Adrenal gland (tissue), 12 donors: Measurements from ENCODE around the gene CYFIP1. TPM values are rescaled to one million over a fixed set of nuclear protein-coding genes. Genes with fewer than 3 reads are reported as not detected.

ENCODE experiments used
- DNase-seq, 7 donors: peaks; one replicate each; pipeline ENCODE4 v3.0.0-alpha.2; 2019 to 2020
- H3K27ac ChIP-seq, 5 donors: fragments of 200-600 bp; sonication (generic) in 4 of 5; 1 replicate in 3 of 5; 2 replicates in 2 of 5; pipeline versions ENCODE4 v1.5.1 to v1.8.0; 2016 to 2020; ENCODE audit warnings: mild to moderate bottlenecking in 1 of 5
- H3K27me3 ChIP-seq: fragments of 200-600 bp; 2 replicates; pipeline ENCODE4 v1.8.0; 2021
- H3K36me3 ChIP-seq, 2 donors: fragments of 200-600 bp; replicated peaks in 1 of 2; 1 replicate in 1 of 2; 2 replicates in 1 of 2; pipeline versions ENCODE4 v1.5.1 to v1.8.0; 2018 to 2022
- H3K4me1 ChIP-seq, 2 donors: fragments of 200-600 bp; replicated peaks in 1 of 2; 1 replicate in 1 of 2; 2 replicates in 1 of 2; pipeline versions ENCODE4 v1.5.1 to v1.8.0; 2018 to 2021
- H3K4me3 ChIP-seq, 4 donors: fragments of 200-600 bp; sonication (generic) in 3 of 4; one replicate each; pipeline ENCODE4 v1.5.1; 2016 to 2018
- H3K9me3 ChIP-seq, 3 donors: fragments of 200-600 bp; sonication (generic) in 1 of 3; replicated peaks in 1 of 3; 1 replicate in 2 of 3; 2 replicates in 1 of 3; pipeline versions ENCODE4 v1.5.1 to v1.8.0; 2016 to 2021
- CTCF ChIP-seq, 6 experiments: fragments of 450-650 bp in 4 of 6; fragments of 200-600 bp in 2 of 6; sonication (generic) in 1 of 6; IDR thresholded peaks; 1 replicate in 5 of 6; 2 replicates in 1 of 6; pipeline versions ENCODE4 v1.5.1 to v1.8.0; 2016 to 2021; ENCODE audit warnings: antibody characterized with exemption in 6 of 6, mild to moderate bottlenecking in 2 of 6, moderate library complexity in 1 of 6
- POLR2A ChIP-seq, 2 donors: fragments of 450-650 bp; IDR thresholded peaks; one replicate each; pipeline ENCODE4 v1.6.1; 2017; ENCODE audit warnings: antibody characterized with exemption in 2 of 2, mild to moderate bottlenecking in 2 of 2, moderate library complexity in 1 of 2
- WGBS, 4 donors: extraction: QIAGEN DNeasy Blood & Tissue Kit in 2 of 4; methylation state at CpG; one replicate each; pipeline versions ENCODE4 v1.1.5 to v1.1.7; 2013 to 2017; 5-methylcytosine and 5-hydroxymethylcytosine counted together
- intact Hi-C, 2 donors: fragments of 100-400 bp; cut with DNase I; formaldehyde crosslinking; loops; one replicate each; pipeline versions ENCODE4 v1.14.1 to v1.15.0; 2022 to 2023
- polyA plus RNA-seq, 3 donors: library from polyadenylated mRNA; stranded (reverse); fragments of 200-250 nt in 2 of 3; fragments of 350-450 nt in 1 of 3; fragmentation: Illumina TruSeq in 1 of 3; extraction: RNeasy Lipid Tissue Mini Kit (QIAGEN cat#74804) in 1 of 3; gene quantifications; one replicate each; pipeline ENCODE4 v1.2.3, GENCODE V29; 2013 to 2014
- total RNA-seq, 9 donors: library from RNA; depleted of rRNA in 4 of 9; stranded (reverse); fragments of >200 nt in 4 of 9; fragments of 120-200 nt in 1 of 9; fragmentation: NEBNext Ultra II Directional in 1 of 9; extraction: Animal tissue kit (Norgen Biotek cat#: 25700) in 1 of 9; gene quantifications; one replicate each; pipeline versions ENCODE4 v1.1.0 to v1.2.4, GENCODE V29; 2013 to 2023
- donor health status: healthy with polysubstance abuse.
- donor health status: Bipolar disorder and iron deficiency.
- donor health status: DM: yes; HTN: yes; CAD: no.
- donor health status: DM: no; HTN: no; CAD: no.
- donor health status: DM: no; HTN: no; CAD: no.
- donor health status: DM: yes; HTN: yes; CAD: no.

Gene CYFIP1
- total and polyA plus RNA-seq, 12 donors: 21.2 to 124 (median 85.0) TPM

DNA sequence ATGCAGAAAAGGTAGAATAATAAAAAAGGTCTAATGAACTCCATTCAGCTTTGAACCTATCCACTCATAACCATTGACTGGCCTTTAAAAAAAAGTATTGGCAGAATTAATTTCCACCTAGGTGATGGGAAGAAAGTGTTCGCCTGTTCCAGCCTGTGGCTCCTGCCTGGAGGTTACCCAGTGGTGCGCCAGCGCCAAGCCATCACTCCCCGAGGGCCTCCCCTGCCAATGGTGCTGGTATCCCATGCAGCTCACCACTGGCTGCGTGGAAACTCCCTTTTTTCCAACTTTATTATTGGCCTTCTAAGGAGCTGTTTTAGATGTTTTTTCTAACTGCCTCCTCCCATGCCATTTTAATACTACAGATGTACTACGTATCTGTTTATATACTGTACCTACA lies 112.3 kb downstream of the CYFIP1 start:
- Histone ChIP-seq H3K27me3 (no peaks in the 10 kb centered on the region), H3K27ac (no peak overlapping the region), H3K9me3 (no peaks in the 10 kb centered on the region), H3K36me3 (peaks cover 0 to 82% of the 10 kb centered on the region in 2 donors), H3K4me1 (peaks cover 8 to 10% of the 10 kb centered on the region in 2 donors), H3K4me3 (no peak overlapping the region)
- no peak for DNase-seq
- TF ChIP-seq CTCF (IDR thresholded peaks at IDR 0.05): no peak
- no peak for TF ChIP-seq POLR2A (IDR thresholded peaks at IDR 0.05)
- intact Hi-C loops: loop anchor here in 1 of 2 donors (10.0 kb wide), 1 partner anchor 53 kb away; no protein-coding TSS in a partner anchor
- WGBS, 4 donors: 87 to 98% (median 91%) methylated on average over 6 of the region's 6 CpGs

DNA sequence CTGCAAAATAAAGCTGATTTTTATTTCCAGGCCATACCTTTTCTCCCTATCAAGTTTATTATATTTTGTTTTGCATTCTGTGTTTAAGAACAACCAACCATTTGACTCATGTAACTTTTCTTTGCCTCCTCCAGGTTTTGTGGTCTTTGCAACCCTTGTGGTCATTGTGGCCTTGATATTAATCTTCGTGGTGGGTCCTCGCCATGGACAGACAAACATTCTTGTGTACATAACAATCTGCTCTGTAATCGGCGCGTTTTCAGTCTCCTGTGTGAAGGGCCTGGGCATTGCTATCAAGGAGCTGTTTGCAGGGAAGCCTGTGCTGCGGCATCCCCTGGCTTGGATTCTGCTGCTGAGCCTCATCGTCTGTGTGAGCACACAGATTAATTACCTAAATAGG lies 114.1 kb downstream of the CYFIP1 start:
- H3K4me1 ChIP-seq: peaks cover 8 to 10% of the 10 kb centered on the region in 2 donors
- H3K27ac ChIP-seq: no peak overlapping the region
- 76 to 93% (median 84%) methylated on average over 7 of the region's 7 CpGs for WGBS, 4 donors
- H3K4me3 ChIP-seq: no peak overlapping the region
- H3K9me3 ChIP-seq: no peaks in the 10 kb centered on the region
- intact Hi-C loops: loop anchor here in 1 of 2 donors (10.0 kb wide), 1 partner anchor 51 kb away; no protein-coding TSS in a partner anchor
- H3K36me3 ChIP-seq: peaks cover 0 to 73% of the 10 kb centered on the region in 2 donors
- TF ChIP-seq CTCF (IDR thresholded peaks at IDR 0.05) (no peak), POLR2A (IDR thresholded peaks at IDR 0.05) (no peak)
- DNase-seq: no peak
- no peaks in the 10 kb centered on the region for H3K27me3 ChIP-seq

DNA sequence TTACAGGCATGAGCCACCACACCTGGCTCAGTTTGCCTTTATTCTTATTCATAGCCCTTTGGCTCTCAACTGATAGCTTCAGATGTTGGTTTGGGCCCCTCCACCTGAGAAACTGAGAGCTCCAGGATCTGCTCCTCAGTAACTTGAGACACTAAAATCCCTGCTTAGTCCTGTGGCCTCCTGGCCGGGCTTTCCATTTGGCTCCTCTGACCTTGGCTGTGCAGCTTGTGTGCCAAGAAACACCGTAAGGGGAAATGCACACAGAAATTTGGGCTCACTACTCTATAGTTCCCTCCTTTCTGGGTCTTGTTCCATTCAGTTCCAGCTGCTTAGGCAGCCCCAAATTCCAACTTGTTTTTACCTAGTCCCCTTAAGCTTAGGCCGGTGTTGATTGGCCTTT lies 116.8 kb downstream of the CYFIP1 start:
- H3K36me3 ChIP-seq: peaks cover 0 to 73% of the 10 kb centered on the region in 2 donors
- peak; percentile 40 to 79 (median 71) for DNase-seq
- WGBS, 4 donors: 51 to 62% (median 59%) methylated on average over 2 to 3 of the region's 3 CpGs

GRCh38 chr15:22861161-22861560 lies 119.0 kb downstream of the CYFIP1 start:
- no peaks in the 10 kb centered on the region for H3K9me3 ChIP-seq
- H3K36me3 ChIP-seq: peaks cover 0 to 62% of the 10 kb centered on the region in 2 donors
- H3K4me3 ChIP-seq: no peak overlapping the region
- 87 to 96% (median 91%) methylated on average over 2 of the region's 2 CpGs for WGBS, 4 donors
- intact Hi-C loops: loop anchor here in 1 of 2 donors (10.0 kb wide), 1 partner anchor 46 kb away; no protein-coding TSS in a partner anchor
- no peak for DNase-seq
- peaks cover 8 to 10% of the 10 kb centered on the region in 2 donors for H3K4me1 ChIP-seq
- no peaks in the 10 kb centered on the region for H3K27me3 ChIP-seq
- H3K27ac ChIP-seq: no peak overlapping the region
- TF ChIP-seq POLR2A (IDR thresholded peaks at IDR 0.05) (no peak), CTCF (IDR thresholded peaks at IDR 0.05) (no peak)

More for the DNA sequence above, 116.8 kb downstream of the CYFIP1 start:
- Histone ChIP-seq H3K27ac (peak overlapping the region in 4 of 5 donors; percentile 4 to 51 (median 32)), H3K4me1 (peaks cover 8 to 10% of the 10 kb centered on the region in 2 donors), H3K4me3 (no peak overlapping the region), H3K27me3 (no peaks in the 10 kb centered on the region), H3K9me3 (no peaks in the 10 kb centered on the region)
- intact Hi-C loops: loop anchor here in 1 of 2 donors (10.0 kb wide), 1 partner anchor 49 kb away; no protein-coding TSS in a partner anchor
- TF ChIP-seq POLR2A (IDR thresholded peaks at IDR 0.05): no peak
- no peak for TF ChIP-seq CTCF (IDR thresholded peaks at IDR 0.05)
